Activated naive CD4-positive, alpha-beta T cell treated with anti-CD3 and anti-CD28 coated beads for 36 hours (primary cell): ENCODE measurements around the gene IFITM5. TPM values are rescaled to one million over a fixed set of nuclear protein-coding genes. Genes with fewer than 3 reads are reported as not detected.
"Not testable (repeated sequence)": the region's sequence is repeated elsewhere in the genome, so short reads cannot be mapped to it uniquely, and the experiment has no call there.

Experiments used
- CTCF ChIA-PET: fragments of 350-600 bp; sonication (Branson Sonifier 250); formaldehyde crosslinking; loops from one replicate; lab custom pipeline; 2021; ENCODE audit warnings: antibody characterized with exemption; lab: Charles Lee
- DNase-seq: peaks from one replicate; pipeline ENCODE4 v3.0.0-alpha.2; 2020
- H3K27ac Mint-ChIP-seq: one replicate; pipeline ENCODE4 v1.8.0; 2021; ENCODE audit warnings: mild to moderate bottlenecking, mixed read lengths
- H3K27me3 Mint-ChIP-seq: one replicate; pipeline ENCODE4 v1.8.0; 2021; ENCODE audit warnings: low read depth, mixed read lengths
- H3K36me3 Mint-ChIP-seq: one replicate; pipeline ENCODE4 v1.8.0; 2021; ENCODE audit warnings: low read depth, mixed read lengths
- H3K4me1 Mint-ChIP-seq: one replicate; pipeline ENCODE4 v1.8.0; 2021; ENCODE audit warnings: low read depth, mixed read lengths
- H3K4me3 Mint-ChIP-seq: one replicate; pipeline ENCODE4 v1.8.0; 2021; ENCODE audit warnings: mild to moderate bottlenecking, moderate library complexity, mixed read lengths
- H3K9me3 Mint-ChIP-seq: one replicate; pipeline ENCODE4 v1.8.0; 2021; ENCODE audit warnings: mixed read lengths
- intact Hi-C: fragments of 100-400 bp; cut with micrococcal nuclease; formaldehyde crosslinking; loops from one replicate; pipeline ENCODE4 v1.15.1; 2023
- total RNA-seq, 2 experiments: library from RNA; stranded (reverse); gene quantifications; one replicate each; pipeline ENCODE4 v1.2.3, GENCODE V29; 2021

Gene IFITM5
- total RNA-seq, 2 experiments from 2014 or later: not detected

- peaks cover 29% of the 10 kb centered on the region for H3K4me1 Mint-ChIP-seq
Observed at GRCh38 chr11:315516-315994, 16.2 kb upstream of the IFITM5 start.

GRCh38 chr11:315051-315481 lies 15.7 kb upstream of the IFITM5 start:
- peaks cover 43% of the 10 kb centered on the region for H3K36me3 Mint-ChIP-seq
- H3K27ac Mint-ChIP-seq: peak overlapping the region; percentile 95
- no peaks in the 10 kb centered on the region for H3K27me3 Mint-ChIP-seq
- DNase-seq: peak; percentile 50
- H3K4me1 Mint-ChIP-seq: peaks cover 24% of the 10 kb centered on the region
- intact Hi-C loops: loop anchor here (10.0 kb wide), 1 partner anchor 480 kb away; the partner anchor contains the start of genes CEND1 and SLC25A22
- peak overlapping the region; percentile 93 for H3K4me3 Mint-ChIP-seq
- CTCF ChIA-PET: interaction anchor here (1.0 to 1.2 kb wide), 2 partner anchors 10 to 40 kb away, joined by 4 to 7 read pairs; no protein-coding TSS in a partner anchor
- H3K9me3 Mint-ChIP-seq: no peaks in the 10 kb centered on the region

More at GRCh38 chr11:315516-315994, 16.2 kb upstream of the IFITM5 start:
- DNase-seq: no peak
- Mint-ChIP-seq H3K27me3 (no peaks in the 10 kb centered on the region), H3K36me3 (peaks cover 47% of the 10 kb centered on the region), H3K9me3 (no peaks in the 10 kb centered on the region), H3K4me3 (peak overlapping the region; percentile 93), H3K27ac (peak overlapping the region; percentile 95)
- CTCF ChIA-PET: interaction anchor here (1.0 to 1.2 kb wide), 2 partner anchors 10 to 39 kb away, joined by 4 to 7 read pairs; no protein-coding TSS in a partner anchor
- intact Hi-C loops: loop anchor here (10.0 kb wide), 1 partner anchor 479 kb away; the partner anchor contains the start of genes CEND1 and SLC25A22

- H3K9me3 Mint-ChIP-seq, H3K27me3 Mint-ChIP-seq, CTCF ChIA-PET, DNase-seq: not testable (repeated sequence)
- Mint-ChIP-seq H3K36me3 (peaks cover 44% of the 10 kb centered on the region), H3K27ac (peak overlapping the region; percentile 95), H3K4me1 (peaks cover 22% of the 10 kb centered on the region), H3K4me3 (peak overlapping the region; percentile 93)
- intact Hi-C loops: loop anchor here (1.0 to 10.0 kb wide), 3 partner anchors 41 to 480 kb away; partner anchors contain the start of genes CEND1 and SLC25A22
Observed at GRCh38 chr11:314554-314875, 15.2 kb upstream of the IFITM5 start.

- DNase-seq: peak; percentile 77
- Mint-ChIP-seq H3K36me3 (peaks cover 48% of the 10 kb centered on the region), H3K27ac (peak within 1 kb of the TSS; percentile 95), H3K27me3 (no peaks in the 10 kb centered on the region), H3K9me3 (no peaks in the 10 kb centered on the region), H3K4me3 (peak within 1 kb of the TSS; percentile 93), H3K4me1 (peaks cover 22% of the 10 kb centered on the region)
- intact Hi-C loops: loop anchor here (1.0 to 10.0 kb wide), 6 partner anchors 41 to 481 kb away; partner anchors contain the start of genes CEND1, PSMD13, RNH1 and SIRT3
- CTCF ChIA-PET: no interaction called here
Observed at GRCh38 chr11:313787-314553, 14.6 kb upstream of the IFITM5 start, which contains the start of gene IFITM1. Gene IFITM1, plus strand, starts transcription at chr11:314040. Its CDS starts 131 bp downstream, at chr11:314171.

- CTCF ChIA-PET: interaction anchor here (1.2 kb wide), 1 partner anchor 105 kb away, joined by 3 read pairs; no protein-coding TSS in a partner anchor
- intact Hi-C loops: loop anchor here (2.0 to 10.0 kb wide), 4 partner anchors 63 to 481 kb away; partner anchors contain the start of genes CEND1, PSMD13, RNH1 and SIRT3
- Mint-ChIP-seq H3K4me3 (peak overlapping the region; percentile 93), H3K36me3 (peaks cover 55% of the 10 kb centered on the region), H3K4me1 (peaks cover 22% of the 10 kb centered on the region), H3K27ac (peak overlapping the region; percentile 95), H3K27me3 (no peaks in the 10 kb centered on the region), H3K9me3 (no peaks in the 10 kb centered on the region)
- DNase-seq: no peak
Observed at GRCh38 chr11:313304-313786, 14.0 kb upstream of the IFITM5 start.

GRCh38 chr11:312092-312816 lies 12.9 kb upstream of the IFITM5 start:
- H3K9me3 Mint-ChIP-seq: no peaks in the 10 kb centered on the region
- H3K27ac Mint-ChIP-seq: peak overlapping the region; percentile 95
- no peaks in the 10 kb centered on the region for H3K27me3 Mint-ChIP-seq
- CTCF ChIA-PET: interaction anchor here (0.7 to 1.7 kb wide), 7 partner anchors 25 to 104 kb away, joined by 3 to 8 read pairs (median 3); no protein-coding TSS in a partner anchor
- H3K4me3 Mint-ChIP-seq: peak overlapping the region; percentile 93
- H3K4me1 Mint-ChIP-seq: peaks cover 22% of the 10 kb centered on the region
- intact Hi-C loops: loop anchor here (1.0 to 10.0 kb wide), 6 partner anchors 61 to 483 kb away; partner anchors contain the start of genes BET1L, CEND1, PSMD13 and RIC8A
- H3K36me3 Mint-ChIP-seq: peaks cover 53% of the 10 kb centered on the region
- peak; percentile 59 for DNase-seq

GRCh38 chr11:311013-311748 lies 11.9 kb upstream of the IFITM5 start:
- H3K27me3 Mint-ChIP-seq, H3K9me3 Mint-ChIP-seq, DNase-seq: not testable (repeated sequence)
- H3K27ac Mint-ChIP-seq: peak overlapping the region; percentile 95
- peaks cover 44% of the 10 kb centered on the region for H3K36me3 Mint-ChIP-seq
- intact Hi-C loops: loop anchor here (10.0 kb wide), 1 partner anchor 484 kb away; the partner anchor contains the start of genes CEND1 and SLC25A22
- H3K4me1 Mint-ChIP-seq: peaks cover 21% of the 10 kb centered on the region
- peak overlapping the region; percentile 93 for H3K4me3 Mint-ChIP-seq
- CTCF ChIA-PET: interaction anchor here (1.4 to 1.7 kb wide), 2 partner anchors 43 to 44 kb away, joined by 3 to 8 read pairs; no protein-coding TSS in a partner anchor

GRCh38 chr11:309979-310572 lies 10.8 kb upstream of the IFITM5 start:
- peaks cover 27% of the 10 kb centered on the region for H3K4me1 Mint-ChIP-seq
- not testable (repeated sequence) for H3K9me3 Mint-ChIP-seq, H3K27me3 Mint-ChIP-seq, DNase-seq
- peak overlapping the region; percentile 96 for H3K4me3 Mint-ChIP-seq
- H3K27ac Mint-ChIP-seq: peak overlapping the region; percentile 97
- H3K36me3 Mint-ChIP-seq: peaks cover 38% of the 10 kb centered on the region
- intact Hi-C loops: loop anchor here (1.0 to 10.0 kb wide), 5 partner anchors 7 to 485 kb away; partner anchors contain the start of genes CEND1, PGGHG and SLC25A22
- CTCF ChIA-PET: interaction anchor here (1.7 to 1.8 kb wide), 3 partner anchors 45 to 59 kb away, joined by 5 to 16 read pairs (median 8); no protein-coding TSS in a partner anchor

GRCh38 chr11:308740-309665 lies 9.7 kb upstream of the IFITM5 start:
- not testable (repeated sequence) for H3K9me3 Mint-ChIP-seq, DNase-seq, H3K27me3 Mint-ChIP-seq
- H3K4me1 Mint-ChIP-seq: peaks cover 28% of the 10 kb centered on the region
- CTCF ChIA-PET: interaction anchor here (0.9 to 1.8 kb wide), 4 partner anchors 20 to 58 kb away, joined by 3 to 16 read pairs (median 6); partner anchors contain the start of gene PGGHG
- H3K36me3 Mint-ChIP-seq: peaks cover 28% of the 10 kb centered on the region
- H3K27ac Mint-ChIP-seq: peak overlapping the region; percentile 97
- H3K4me3 Mint-ChIP-seq: peak overlapping the region; percentile 96
- intact Hi-C loops: loop anchor here (1.0 to 10.0 kb wide), 4 partner anchors 8 to 416 kb away; partner anchors contain the start of gene PGGHG
